ENCODE results near the gene MTMR11. TPM values are rescaled to one million over a fixed set of nuclear protein-coding genes. Genes with fewer than 3 reads are reported as not detected.
A peak's percentile ranks its signal among the peaks of the same experiment; 100 is the strongest.

MTMR11 gene
- total RNA-seq, 1 experiment from 2014 or later = 7.1 TPM

DNA sequence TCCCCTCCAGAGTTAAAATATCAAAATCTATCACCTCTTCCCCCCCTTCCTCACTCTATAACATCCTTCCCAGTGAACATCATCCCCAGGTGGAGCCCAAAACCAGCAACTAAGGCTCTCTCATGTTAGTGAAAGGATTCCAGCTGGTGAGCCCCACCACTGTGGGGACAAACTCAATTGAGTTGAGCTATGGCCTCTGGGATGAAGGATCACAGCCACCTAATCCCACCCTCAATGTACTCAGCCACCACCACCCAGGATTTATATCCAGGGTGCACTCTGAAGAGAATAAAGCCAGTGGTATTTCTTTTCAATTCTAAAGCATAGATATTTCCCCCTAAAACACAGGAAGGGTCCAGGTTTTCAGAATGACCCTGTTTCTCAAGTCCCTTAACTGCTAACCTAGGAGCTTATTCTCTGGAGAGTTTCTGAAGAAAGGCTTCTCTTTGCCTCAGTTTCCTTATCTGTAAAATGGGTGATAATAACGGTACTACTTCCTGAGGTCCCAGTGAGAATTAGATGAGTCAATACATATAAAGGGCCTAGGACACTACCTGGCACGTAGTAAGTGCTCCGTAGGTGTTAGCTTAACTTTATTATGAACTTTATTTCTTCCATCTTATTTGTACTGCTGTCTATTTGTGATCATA is 53.0 kb downstream of the MTMR11 start:
- Mint-ChIP-seq H3K4me1 (no peaks in the 10 kb centered on the region), H3K36me3 (no peaks in the 10 kb centered on the region), H3K4me3 (peak overlapping the region; percentile 5; the same call in 1 of the 2 replicates), H3K9me3 (no peaks in the 10 kb centered on the region), H3K27me3 (ENCODE audit: low read depth) (no peaks in the 10 kb centered on the region), H3K27ac (no peak overlapping the region)
- ChIA-PET CTCF (interaction anchor here (1.3 to 1.8 kb wide), 2 partner anchors 282 to 304 kb away, joined by 5 to 6 read pairs; no protein-coding TSS in a partner anchor), POLR2A (interaction anchor here (1.2 to 6.1 kb wide), 3 partner anchors 39 to 279 kb away, joined by 7 to 51 read pairs (median 42); partner anchors contain the start of gene VPS45)
- ATAC-seq (no peak), DNase-seq (ENCODE audit: low spot score) (no peak)
- TF ChIP-seq, protein P1, sequence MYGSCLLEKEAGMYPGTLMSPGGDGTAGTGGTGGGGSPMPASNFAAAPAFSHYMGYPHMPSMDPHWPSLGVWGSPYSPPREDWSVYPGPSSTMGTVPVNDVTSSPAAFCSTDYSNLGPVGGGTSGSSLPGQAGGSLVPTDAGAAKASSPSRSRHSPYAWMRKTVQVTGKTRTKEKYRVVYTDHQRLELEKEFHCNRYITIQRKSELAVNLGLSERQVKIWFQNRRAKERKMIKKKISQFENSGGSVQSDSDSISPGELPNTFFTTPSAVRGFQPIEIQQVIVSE (CRISPR knock-in tag; IDR thresholded peaks at IDR 0.05; ENCODE audit: borderline replicate concordance) = no peak
- no peak for TF ChIP-seq ZNF396 (CRISPR knock-in tag; IDR thresholded peaks at IDR 0.05; ENCODE audit: borderline replicate concordance)
- no peak for TF ChIP-seq PRRX2 (CRISPR knock-in tag; IDR thresholded peaks at IDR 0.05)
- TF ChIP-seq CREM (CRISPR knock-in tag; IDR thresholded peaks at IDR 0.05) = no peak
- TF ChIP-seq ATF2 (CRISPR knock-in tag; IDR thresholded peaks at IDR 0.05; ENCODE audit: borderline replicate concordance, low read depth) = no peak
- no peak for TF ChIP-seq MAX (CRISPR knock-in tag; IDR thresholded peaks at IDR 0.05)
- no peak for TF ChIP-seq ESRRA (CRISPR knock-in tag; IDR thresholded peaks at IDR 0.05; ENCODE audit: borderline replicate concordance)
- TF ChIP-seq ERG (CRISPR knock-in tag; IDR thresholded peaks at IDR 0.05) = no peak; the same call in 1 of the 2 replicates
- TF ChIP-seq HMGA2 (CRISPR knock-in tag; IDR thresholded peaks at IDR 0.05) = no peak
- TF ChIP-seq, protein P2, sequence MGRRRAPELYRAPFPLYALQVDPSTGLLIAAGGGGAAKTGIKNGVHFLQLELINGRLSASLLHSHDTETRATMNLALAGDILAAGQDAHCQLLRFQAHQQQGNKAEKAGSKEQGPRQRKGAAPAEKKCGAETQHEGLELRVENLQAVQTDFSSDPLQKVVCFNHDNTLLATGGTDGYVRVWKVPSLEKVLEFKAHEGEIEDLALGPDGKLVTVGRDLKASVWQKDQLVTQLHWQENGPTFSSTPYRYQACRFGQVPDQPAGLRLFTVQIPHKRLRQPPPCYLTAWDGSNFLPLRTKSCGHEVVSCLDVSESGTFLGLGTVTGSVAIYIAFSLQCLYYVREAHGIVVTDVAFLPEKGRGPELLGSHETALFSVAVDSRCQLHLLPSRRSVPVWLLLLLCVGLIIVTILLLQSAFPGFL (CRISPR knock-in tag; IDR thresholded peaks at IDR 0.05; ENCODE audit: borderline replicate concordance) = no peak
- no peak for TF ChIP-seq NFYB (CRISPR knock-in tag; conservative IDR thresholded peaks at IDR 0.05; ENCODE audit: low read depth)
- TF ChIP-seq ATF6 (CRISPR knock-in tag; IDR thresholded peaks at IDR 0.05) = no peak
- no peak for TF ChIP-seq RELA (CRISPR knock-in tag; IDR thresholded peaks at IDR 0.05; ENCODE audit: borderline replicate concordance)
- TF ChIP-seq ZMAT4 (CRISPR knock-in tag; IDR thresholded peaks at IDR 0.05) = no peak
- no peak for TF ChIP-seq ZNF416 (CRISPR knock-in tag; IDR thresholded peaks at IDR 0.05)

GRCh38 chr1:149881876-149882275 is 54.8 kb downstream of the MTMR11 start:
- H3K4me1 Mint-ChIP-seq = no peaks in the 10 kb centered on the region
- H3K36me3 Mint-ChIP-seq = no peaks in the 10 kb centered on the region
- no peak overlapping the region for H3K27ac Mint-ChIP-seq
- H3K27me3 Mint-ChIP-seq (ENCODE audit: low read depth) = no peaks in the 10 kb centered on the region
- no peak for DNase-seq (ENCODE audit: low spot score)
- CTCF ChIA-PET = no interaction called here
- no peaks in the 10 kb centered on the region for H3K9me3 Mint-ChIP-seq
- TF ChIP-seq NFE2L1 (CRISPR knock-in tag; IDR thresholded peaks at IDR 0.05) = no peak
- TF ChIP-seq E2F4 (CRISPR knock-in tag; IDR thresholded peaks at IDR 0.05; ENCODE audit: borderline replicate concordance, low read depth) = no peak
- no peak for TF ChIP-seq CREB1 (CRISPR knock-in tag; IDR thresholded peaks at IDR 0.05)
- TF ChIP-seq CREM (CRISPR knock-in tag; IDR thresholded peaks at IDR 0.05) = no peak
- no peak for TF ChIP-seq IRF2 (CRISPR knock-in tag; IDR thresholded peaks at IDR 0.05; ENCODE audit: borderline replicate concordance, low read depth)
- no peak for TF ChIP-seq ZNF138 (CRISPR knock-in tag; conservative IDR thresholded peaks at IDR 0.05)
- POLR2A ChIA-PET = no interaction called here
- H3K4me3 Mint-ChIP-seq = no peak overlapping the region
- ATAC-seq = no peak
